GM12801 (cell line): ENCODE results near the gene KXD1.

Experiments
- CTCF ChIP-seq: IDR thresholded peaks from one replicate; pipeline ENCODE4 v1.5.1; 2011; ENCODE audit warnings: control low read depth; ENCODE audit not compliant: insufficient read length; ENCODE audit errors: extremely low read depth

The KXD1 gene

GRCh38 chr19:18529782-18530181 lies 27.9 kb upstream of the KXD1 start:
- TF ChIP-seq CTCF, result no peak

GRCh38 chr19:18531485-18531884 lies 26.2 kb upstream of the KXD1 start:
- no peak for TF ChIP-seq CTCF

GRCh38 chr19:18532168-18532890 lies 25.3 kb upstream of the KXD1 start:
- TF ChIP-seq CTCF, result no peak

DNA sequence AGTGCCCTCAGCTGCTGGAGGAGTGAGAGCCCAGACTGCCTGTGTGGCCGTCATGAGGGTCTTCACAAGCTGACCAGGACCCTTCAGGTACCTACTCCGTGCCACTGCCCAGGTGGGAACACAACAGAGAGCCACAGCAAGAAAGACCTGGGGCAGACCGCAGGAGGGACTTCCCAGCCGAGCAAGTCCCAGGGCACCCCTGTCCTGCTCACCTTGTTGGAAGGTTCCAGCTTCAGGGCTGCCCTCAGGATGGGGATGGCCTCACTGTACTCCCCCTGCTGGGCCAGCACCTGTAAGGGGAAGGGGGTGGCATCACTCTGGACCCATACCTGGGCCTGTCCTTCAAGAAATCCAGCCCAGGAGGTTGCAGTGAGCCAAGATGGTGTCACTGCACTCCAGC lies 24.6 kb upstream of the KXD1 start:
- TF ChIP-seq CTCF, result no peak

DNA sequence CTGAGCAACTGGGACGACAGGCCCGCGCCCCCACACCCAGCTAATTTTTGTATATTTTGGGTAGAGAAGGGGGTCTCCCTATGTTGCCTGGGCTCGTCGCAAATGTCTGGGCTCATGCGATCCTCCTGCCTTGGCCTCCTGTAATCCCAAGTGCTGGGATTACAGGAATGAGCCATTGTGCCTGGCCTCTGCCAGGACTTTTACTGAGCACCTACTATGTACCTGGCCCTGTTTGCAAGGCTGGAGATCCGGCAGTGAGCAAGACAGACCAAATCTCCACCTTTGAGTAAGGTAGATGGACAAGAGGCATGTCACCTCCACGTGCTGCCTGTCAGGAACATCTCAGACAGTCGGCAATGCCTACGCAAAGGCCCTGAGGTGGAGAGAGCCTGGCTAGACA lies 21.2 kb upstream of the KXD1 start:
- TF ChIP-seq CTCF, result no peak

DNA sequence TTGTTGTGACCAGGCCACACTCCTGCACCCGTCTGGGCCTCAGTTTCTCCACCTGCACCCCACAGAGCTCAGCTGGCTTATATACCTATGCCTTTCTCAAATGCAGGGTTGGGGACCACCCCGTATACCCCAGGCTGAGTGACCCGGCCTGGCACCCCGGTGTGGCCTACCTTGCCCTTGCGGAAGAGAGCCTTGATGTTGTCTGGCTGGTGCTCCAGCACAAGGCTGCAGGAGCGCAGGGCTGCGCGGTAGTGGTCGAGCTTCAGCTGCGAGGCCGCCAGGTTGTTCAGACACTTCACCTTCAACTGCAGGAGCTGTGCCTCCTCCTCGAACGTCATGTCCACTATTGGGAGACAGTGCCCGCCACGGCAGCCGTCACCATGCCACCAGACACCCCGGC lies 20.2 kb upstream of the KXD1 start:
- TF ChIP-seq CTCF, result no peak

DNA sequence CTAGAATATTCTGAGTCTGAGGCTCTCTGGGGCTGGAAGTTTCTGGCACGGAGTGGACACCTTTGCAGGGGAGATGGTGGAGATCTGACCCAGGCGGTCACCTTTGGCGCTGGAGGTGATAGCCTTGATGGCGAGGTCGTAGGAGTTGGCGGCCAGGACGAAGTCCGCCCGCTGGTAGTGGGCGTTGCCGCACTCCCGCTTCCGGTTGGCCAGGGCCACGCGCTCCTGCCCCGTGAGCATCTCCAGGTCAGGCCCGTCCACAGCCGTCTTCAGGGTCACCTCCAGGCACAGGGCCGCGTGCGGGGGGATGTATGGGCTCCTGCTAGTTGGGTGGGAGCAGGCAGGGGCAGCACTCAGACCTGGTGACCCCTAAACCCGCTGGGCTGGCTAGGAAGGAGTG lies 19.6 kb upstream of the KXD1 start:
- no peak for TF ChIP-seq CTCF

DNA sequence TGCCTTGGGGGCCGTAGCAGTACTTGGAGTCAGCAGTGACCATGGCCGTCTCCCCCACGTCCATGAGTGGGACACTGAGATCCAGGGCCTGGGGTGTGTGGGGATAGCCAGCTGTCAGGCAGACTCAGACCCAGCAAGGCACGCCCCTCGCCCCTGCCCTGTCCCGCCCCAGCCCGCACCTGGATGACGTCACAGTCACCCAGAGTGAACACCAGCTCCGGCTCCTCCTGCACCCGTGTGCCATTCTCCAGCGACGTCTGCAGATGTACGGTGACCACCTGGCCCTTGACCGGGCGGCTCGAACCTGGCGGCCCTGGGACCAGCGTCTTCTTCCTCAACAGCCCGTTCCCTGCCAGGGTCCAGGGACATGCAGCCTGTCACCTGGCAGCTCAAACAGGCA lies 18.3 kb upstream of the KXD1 start:
- TF ChIP-seq CTCF, result no peak
